ENCODE results near the gene FGFBP2. TPM values are rescaled to one million over a fixed set of nuclear protein-coding genes. Genes with fewer than 3 reads are reported as not detected.

FGFBP2 gene
- total RNA-seq, 6 experiments from 2014 or later: 0.29 to 1.4 (median 0.92) TPM; not detected in 3

- no peak for ATAC-seq
- H3K27ac ChIP-seq: no peak overlapping the region
- intact Hi-C loops (cut with DNase I): loop anchor here in 1 of 2 donors (5.0 kb wide), 1 partner anchor 259 kb away; no protein-coding TSS in a partner anchor
These were observed 33.8 kb upstream of the FGFBP2 start for GRCh38 chr4:15996773-15997172.

GRCh38 chr4:15995826-15996225, 32.9 kb upstream of the FGFBP2 start:
- no peak overlapping the region for H3K4me3 ChIP-seq
- ATAC-seq (no peak), DNase-seq (no peak)
- TF ChIP-seq CTCF (IDR thresholded peaks at IDR 0.05): no peak
- no peak for TF ChIP-seq POLR2A (IDR thresholded peaks at IDR 0.05)
- 84% methylated on average over 3 of the region's 3 CpGs for WGBS (ENCODE audit: insufficient coverage, low coverage, low lambda C conversion rate, missing lambda C conversion rate)
- H3K4me1 ChIP-seq: no peaks in the 10 kb centered on the region
- intact Hi-C loops (cut with DNase I): loop anchor here in 1 of 2 donors (5.0 kb wide), 1 partner anchor 259 kb away; no protein-coding TSS in a partner anchor
- no peaks in the 10 kb centered on the region for H3K36me3 ChIP-seq
- H3K27ac ChIP-seq: no peak overlapping the region
- H3K9me3 ChIP-seq: no peaks in the 10 kb centered on the region
- H3K27me3 ChIP-seq: no peaks in the 10 kb centered on the region

More at GRCh38 chr4:15996773-15997172, 33.8 kb upstream of the FGFBP2 start:
- 67% methylated on average over 4 of the region's 4 CpGs for WGBS (ENCODE audit: insufficient coverage, low coverage, low lambda C conversion rate, missing lambda C conversion rate)
- no peak for TF ChIP-seq POLR2A (IDR thresholded peaks at IDR 0.05)
- TF ChIP-seq CTCF (IDR thresholded peaks at IDR 0.05): no peak
- H3K4me1 ChIP-seq: peaks cover 0 to 3% (median 0%) of the 10 kb centered on the region in 4 donors
- H3K27me3 ChIP-seq: no peaks in the 10 kb centered on the region
- no peaks in the 10 kb centered on the region for H3K9me3 ChIP-seq
- no peak overlapping the region for H3K4me3 ChIP-seq
- H3K36me3 ChIP-seq: no peaks in the 10 kb centered on the region
- DNase-seq: no peak

GRCh38 chr4:15992167-15992485, 29.2 kb upstream of the FGFBP2 start:
- TF ChIP-seq CTCF (IDR thresholded peaks at IDR 0.05) (no peak), POLR2A (IDR thresholded peaks at IDR 0.05) (no peak)
- H3K27ac ChIP-seq: no peak overlapping the region
- no peaks in the 10 kb centered on the region for H3K27me3 ChIP-seq
- no peak overlapping the region for H3K4me3 ChIP-seq
- no peak for DNase-seq
- no peaks in the 10 kb centered on the region for H3K36me3 ChIP-seq
- no peaks in the 10 kb centered on the region for H3K4me1 ChIP-seq
- no peak for ATAC-seq
- 50% methylated on average over 2 of the region's 2 CpGs for WGBS (ENCODE audit: insufficient coverage, low coverage, low lambda C conversion rate, missing lambda C conversion rate)
- intact Hi-C loops (cut with DNase I): no loop called here
- H3K9me3 ChIP-seq: no peaks in the 10 kb centered on the region

GRCh38 chr4:15990570-15991285, 27.8 kb upstream of the FGFBP2 start:
- no peak for TF ChIP-seq POLR2A (IDR thresholded peaks at IDR 0.05)
- no peak for TF ChIP-seq CTCF (IDR thresholded peaks at IDR 0.05)
- no peak overlapping the region for H3K4me3 ChIP-seq
- no peaks in the 10 kb centered on the region for H3K4me1 ChIP-seq
- WGBS (ENCODE audit: insufficient coverage, low coverage, low lambda C conversion rate, missing lambda C conversion rate): 61% methylated on average over 12 of the region's 12 CpGs
- no peak for ATAC-seq
- H3K9me3 ChIP-seq: no peaks in the 10 kb centered on the region
- no peak for DNase-seq
- H3K27ac ChIP-seq: no peak overlapping the region
- intact Hi-C loops (cut with DNase I): no loop called here
- H3K27me3 ChIP-seq: no peaks in the 10 kb centered on the region
- H3K36me3 ChIP-seq: no peaks in the 10 kb centered on the region
